ENCODE measurements around the gene MAP4K4.

The MAP4K4 gene

GRCh38 chr2:101697124-101698013 lies at the start of gene MAP4K4:
MAP4K4 (plus strand) TSS chr2:101697707; CDS start chr2:101698081, 374 bp downstream.
- H3K4me3 ChIP-seq (ENCODE audit: low read length) = peak within 1 kb of the TSS; percentile 80
- peaks cover 24% of the 10 kb centered on the region for H3K4me1 ChIP-seq (ENCODE audit: control insufficient read depth, insufficient read depth, low read length)
- H3K27me3 ChIP-seq (ENCODE audit: control insufficient read depth, insufficient read depth, low read length) = no peaks in the 10 kb centered on the region
- peak within 1 kb of the TSS; percentile 88 for H3K9ac ChIP-seq (ENCODE audit: low read length)
- H3K36me3 ChIP-seq (ENCODE audit: control insufficient read depth, insufficient read depth, low read length) = no peaks in the 10 kb centered on the region
- H3K9me3 ChIP-seq (ENCODE audit: control insufficient read depth, low read length) = no peaks in the 10 kb centered on the region

GRCh38 chr2:101653469-101653868 lies 44.0 kb upstream of the MAP4K4 start:
- H3K4me1 ChIP-seq (ENCODE audit: control insufficient read depth, insufficient read depth, low read length) = no peaks in the 10 kb centered on the region
- no peak overlapping the region for H3K9ac ChIP-seq (ENCODE audit: low read length)
- H3K27me3 ChIP-seq (ENCODE audit: control insufficient read depth, insufficient read depth, low read length) = no peaks in the 10 kb centered on the region
- H3K4me3 ChIP-seq (ENCODE audit: low read length) = no peak overlapping the region
- no peaks in the 10 kb centered on the region for H3K9me3 ChIP-seq (ENCODE audit: control insufficient read depth, low read length)
- H3K36me3 ChIP-seq (ENCODE audit: control insufficient read depth, insufficient read depth, low read length) = no peaks in the 10 kb centered on the region

GRCh38 chr2:101655702-101656422 lies 41.6 kb upstream of the MAP4K4 start:
- Histone ChIP-seq H3K4me3 (ENCODE audit: low read length) (no peak overlapping the region), H3K9ac (ENCODE audit: low read length) (no peak overlapping the region), H3K9me3 (ENCODE audit: control insufficient read depth, low read length) (no peaks in the 10 kb centered on the region), H3K4me1 (ENCODE audit: control insufficient read depth, insufficient read depth, low read length) (no peaks in the 10 kb centered on the region), H3K27me3 (ENCODE audit: control insufficient read depth, insufficient read depth, low read length) (no peaks in the 10 kb centered on the region), H3K36me3 (ENCODE audit: control insufficient read depth, insufficient read depth, low read length) (no peaks in the 10 kb centered on the region)

- no peaks in the 10 kb centered on the region for H3K9me3 ChIP-seq (ENCODE audit: control insufficient read depth, low read length)
- no peaks in the 10 kb centered on the region for H3K27me3 ChIP-seq (ENCODE audit: control insufficient read depth, insufficient read depth, low read length)
- H3K36me3 ChIP-seq (ENCODE audit: control insufficient read depth, insufficient read depth, low read length) = no peaks in the 10 kb centered on the region
- no peak overlapping the region for H3K4me3 ChIP-seq (ENCODE audit: low read length)
- H3K9ac ChIP-seq (ENCODE audit: low read length) = no peak overlapping the region
- no peaks in the 10 kb centered on the region for H3K4me1 ChIP-seq (ENCODE audit: control insufficient read depth, insufficient read depth, low read length)
Measured at GRCh38 chr2:101657787-101658186, 39.7 kb upstream of the MAP4K4 start.

- Histone ChIP-seq H3K4me1 (ENCODE audit: control insufficient read depth, insufficient read depth, low read length) (no peaks in the 10 kb centered on the region), H3K27me3 (ENCODE audit: control insufficient read depth, insufficient read depth, low read length) (no peaks in the 10 kb centered on the region), H3K36me3 (ENCODE audit: control insufficient read depth, insufficient read depth, low read length) (no peaks in the 10 kb centered on the region), H3K9me3 (ENCODE audit: control insufficient read depth, low read length) (no peaks in the 10 kb centered on the region), H3K4me3 (ENCODE audit: low read length) (no peak overlapping the region), H3K9ac (ENCODE audit: low read length) (no peak overlapping the region)
Measured at GRCh38 chr2:101658387-101658786, 39.1 kb upstream of the MAP4K4 start.

- H3K9ac ChIP-seq (ENCODE audit: low read length) = no peak overlapping the region
- H3K27me3 ChIP-seq (ENCODE audit: control insufficient read depth, insufficient read depth, low read length) = no peaks in the 10 kb centered on the region
- no peaks in the 10 kb centered on the region for H3K9me3 ChIP-seq (ENCODE audit: control insufficient read depth, low read length)
- no peak overlapping the region for H3K4me3 ChIP-seq (ENCODE audit: low read length)
- no peaks in the 10 kb centered on the region for H3K36me3 ChIP-seq (ENCODE audit: control insufficient read depth, insufficient read depth, low read length)
- H3K4me1 ChIP-seq (ENCODE audit: control insufficient read depth, insufficient read depth, low read length) = no peaks in the 10 kb centered on the region
Measured at GRCh38 chr2:101665312-101665711, 32.2 kb upstream of the MAP4K4 start.

- Histone ChIP-seq H3K9ac (ENCODE audit: low read length) (no peak overlapping the region), H3K4me1 (ENCODE audit: control insufficient read depth, insufficient read depth, low read length) (no peaks in the 10 kb centered on the region), H3K27me3 (ENCODE audit: control insufficient read depth, insufficient read depth, low read length) (no peaks in the 10 kb centered on the region), H3K9me3 (ENCODE audit: control insufficient read depth, low read length) (no peaks in the 10 kb centered on the region), H3K4me3 (ENCODE audit: low read length) (no peak overlapping the region), H3K36me3 (ENCODE audit: control insufficient read depth, insufficient read depth, low read length) (no peaks in the 10 kb centered on the region)
Measured at GRCh38 chr2:101667823-101668222, 29.7 kb upstream of the MAP4K4 start.

- Histone ChIP-seq H3K36me3 (ENCODE audit: control insufficient read depth, insufficient read depth, low read length) (no peaks in the 10 kb centered on the region), H3K4me1 (ENCODE audit: control insufficient read depth, insufficient read depth, low read length) (no peaks in the 10 kb centered on the region), H3K9ac (ENCODE audit: low read length) (no peak overlapping the region), H3K4me3 (ENCODE audit: low read length) (no peak overlapping the region), H3K9me3 (ENCODE audit: control insufficient read depth, low read length) (no peaks in the 10 kb centered on the region), H3K27me3 (ENCODE audit: control insufficient read depth, insufficient read depth, low read length) (no peaks in the 10 kb centered on the region)
Measured at GRCh38 chr2:101672047-101672446, 25.5 kb upstream of the MAP4K4 start.

- H3K4me3 ChIP-seq (ENCODE audit: low read length) = no peak overlapping the region
- H3K27me3 ChIP-seq (ENCODE audit: control insufficient read depth, insufficient read depth, low read length) = no peaks in the 10 kb centered on the region
- no peaks in the 10 kb centered on the region for H3K9me3 ChIP-seq (ENCODE audit: control insufficient read depth, low read length)
- H3K4me1 ChIP-seq (ENCODE audit: control insufficient read depth, insufficient read depth, low read length) = no peaks in the 10 kb centered on the region
- no peak overlapping the region for H3K9ac ChIP-seq (ENCODE audit: low read length)
- H3K36me3 ChIP-seq (ENCODE audit: control insufficient read depth, insufficient read depth, low read length) = no peaks in the 10 kb centered on the region
Measured at GRCh38 chr2:101673920-101674319, 23.6 kb upstream of the MAP4K4 start.

- H3K9me3 ChIP-seq (ENCODE audit: control insufficient read depth, low read length) = no peaks in the 10 kb centered on the region
- no peaks in the 10 kb centered on the region for H3K27me3 ChIP-seq (ENCODE audit: control insufficient read depth, insufficient read depth, low read length)
- H3K9ac ChIP-seq (ENCODE audit: low read length) = no peak overlapping the region
- H3K4me3 ChIP-seq (ENCODE audit: low read length) = no peak overlapping the region
- no peaks in the 10 kb centered on the region for H3K36me3 ChIP-seq (ENCODE audit: control insufficient read depth, insufficient read depth, low read length)
- H3K4me1 ChIP-seq (ENCODE audit: control insufficient read depth, insufficient read depth, low read length) = no peaks in the 10 kb centered on the region
Measured at GRCh38 chr2:101675512-101675911, 22.0 kb upstream of the MAP4K4 start.

- H3K9ac ChIP-seq (ENCODE audit: low read length) = no peak overlapping the region
Measured at GRCh38 chr2:101676674-101677073, 20.8 kb upstream of the MAP4K4 start.

GRCh38 chr2:101677658-101678057 lies 19.8 kb upstream of the MAP4K4 start:
- Histone ChIP-seq H3K27me3 (ENCODE audit: control insufficient read depth, insufficient read depth, low read length) (no peaks in the 10 kb centered on the region), H3K4me3 (ENCODE audit: low read length) (no peak overlapping the region), H3K36me3 (ENCODE audit: control insufficient read depth, insufficient read depth, low read length) (no peaks in the 10 kb centered on the region), H3K4me1 (ENCODE audit: control insufficient read depth, insufficient read depth, low read length) (no peaks in the 10 kb centered on the region), H3K9ac (ENCODE audit: low read length) (no peak overlapping the region), H3K9me3 (ENCODE audit: control insufficient read depth, low read length) (no peaks in the 10 kb centered on the region)

More at GRCh38 chr2:101676674-101677073, 20.8 kb upstream of the MAP4K4 start:
- Histone ChIP-seq H3K9me3 (ENCODE audit: control insufficient read depth, low read length) (no peaks in the 10 kb centered on the region), H3K4me1 (ENCODE audit: control insufficient read depth, insufficient read depth, low read length) (no peaks in the 10 kb centered on the region), H3K36me3 (ENCODE audit: control insufficient read depth, insufficient read depth, low read length) (no peaks in the 10 kb centered on the region), H3K4me3 (ENCODE audit: low read length) (no peak overlapping the region), H3K27me3 (ENCODE audit: control insufficient read depth, insufficient read depth, low read length) (no peaks in the 10 kb centered on the region)
